Gastrocnemius medialis (tissue), 4 donors: ENCODE results near the gene KCNQ1. TPM values are rescaled to one million over a fixed set of nuclear protein-coding genes. Genes with fewer than 3 reads are reported as not detected.

Experiments used
- ATAC-seq, 2 donors: fragments of 150-250 bp; one replicate each; pipeline ENCODE4 v1.9.1; 2016
- DNase-seq, 2 donors: peaks; one replicate each; pipeline ENCODE4 v3.0.0-alpha.2; 2019
- H3K27ac ChIP-seq, 4 donors: fragments of 200-600 bp; sonication (generic); 1 replicate in 1 of 4; 2 replicates in 3 of 4; pipeline ENCODE4 v1.5.1; 2016 to 2018; ENCODE audit warnings: mild to moderate bottlenecking in 2 of 4, moderate library complexity in 1 of 4
- H3K27me3 ChIP-seq, 3 donors: fragments of 200-600 bp; sonication (generic) in 2 of 3; 1 replicate in 1 of 3; 2 replicates in 2 of 3; pipeline versions ENCODE4 v1.5.1 to v1.6.0; 2016 to 2019; ENCODE audit warnings: mild to moderate bottlenecking in 1 of 3, moderate library complexity in 1 of 3
- H3K36me3 ChIP-seq, 2 donors: fragments of 200-600 bp; sonication (generic) in 1 of 2; one replicate each; pipeline ENCODE4 v1.5.1; 2017 to 2018
- H3K4me1 ChIP-seq, 2 donors: fragments of 200-600 bp; sonication (generic) in 1 of 2; one replicate each; pipeline ENCODE4 v1.5.1; 2016 to 2017; ENCODE audit warnings: mild to moderate bottlenecking in 2 of 2
- H3K4me3 ChIP-seq, 4 donors: fragments of 200-600 bp; sonication (generic) in 3 of 4; 1 replicate in 1 of 4; 2 replicates in 3 of 4; pipeline ENCODE4 v1.5.1; 2016 to 2019; ENCODE audit warnings: mild to moderate bottlenecking in 2 of 4
- H3K9me3 ChIP-seq, 3 donors: fragments of 200-600 bp; sonication (generic) in 2 of 3; 1 replicate in 1 of 3; 2 replicates in 2 of 3; pipeline ENCODE4 v1.5.1; 2016 to 2019
- CTCF ChIP-seq, 5 experiments: fragments of 450-650 bp in 3 of 5; fragments of 200-600 bp in 2 of 5; sonication (generic) in 2 of 5; IDR thresholded peaks in 4 of 5; conservative IDR thresholded peaks in 1 of 5; 1 replicate in 4 of 5; 2 replicates in 1 of 5; pipeline ENCODE4 v1.5.1; 2016 to 2019; ENCODE audit warnings: antibody characterized with exemption in 5 of 5, mild to moderate bottlenecking in 3 of 5, moderate library complexity in 3 of 5
- POLR2A ChIP-seq, 2 donors: fragments of 450-650 bp; IDR thresholded peaks; one replicate each; pipeline ENCODE4 v1.6.1; 2017; ENCODE audit warnings: antibody characterized with exemption in 2 of 2, mild to moderate bottlenecking in 2 of 2, moderate library complexity in 2 of 2
- in situ Hi-C, 4 donors: fragments of 200-750 bp; cut with MboI; loops; one replicate each; pipeline versions ENCODE4 v1.15.0 to v1.8.0; 2017; ENCODE audit warnings: low sequenced_read_pairs in 4 of 4
- intact Hi-C: fragments of 100-400 bp; cut with DNase I; formaldehyde crosslinking; loops from one replicate; pipeline ENCODE4 v1.15.1; 2023; ENCODE audit warnings: low total_unique reads
- total RNA-seq, 4 donors: library from RNA; depleted of rRNA; stranded (reverse); fragments of >200 nt; gene quantifications; one replicate each; pipeline versions ENCODE4 v1.1.0 to v1.2.3, GENCODE V29; 2016

The KCNQ1 gene
- total RNA-seq, 4 donors from 2014 or later = 0.15 to 1.00 (median 0.67) TPM

GRCh38 chr11:2404735-2405196, 40.0 kb upstream of the KCNQ1 start:
- H3K9me3 ChIP-seq = no peaks in the 10 kb centered on the region
- intact Hi-C loops (loop anchor here (5.0 kb wide), 1 partner anchor 1892 kb away; no protein-coding TSS in a partner anchor), in situ Hi-C loops (loop anchor here in 2 of 4 donors (25.0 kb wide), 1 partner anchor 217 kb away; no protein-coding TSS in a partner anchor)
- no peak for ATAC-seq
- H3K27ac ChIP-seq = no peak overlapping the region
- peaks cover 0 to 15% of the 10 kb centered on the region in 2 donors for H3K36me3 ChIP-seq
- no peak overlapping the region for H3K4me3 ChIP-seq
- no peak for DNase-seq
- TF ChIP-seq CTCF (IDR thresholded peaks at IDR 0.05 in 4 of 5, conservative IDR thresholded peaks at IDR 0.05 in 1 of 5) = no peak
- no peak for TF ChIP-seq POLR2A (IDR thresholded peaks at IDR 0.05)
- peaks cover 12 to 14% of the 10 kb centered on the region in 2 donors for H3K4me1 ChIP-seq
- H3K27me3 ChIP-seq = no peaks in the 10 kb centered on the region

- intact Hi-C loops (no loop called here), in situ Hi-C loops (loop anchor here in 2 of 4 donors (25.0 kb wide), 1 partner anchor 219 kb away; no protein-coding TSS in a partner anchor)
- peaks cover 0 to 15% of the 10 kb centered on the region in 2 donors for H3K36me3 ChIP-seq
- H3K27me3 ChIP-seq = no peaks in the 10 kb centered on the region
- H3K4me3 ChIP-seq = no peak overlapping the region
- H3K27ac ChIP-seq = no peak overlapping the region
- H3K4me1 ChIP-seq = peaks cover 10% of the 10 kb centered on the region in 2 donors
- no peaks in the 10 kb centered on the region for H3K9me3 ChIP-seq
- ATAC-seq (no peak), DNase-seq (no peak)
- TF ChIP-seq POLR2A (IDR thresholded peaks at IDR 0.05) = no peak
Measured at GRCh38 chr11:2406451-2406850, 38.4 kb upstream of the KCNQ1 start.

- in situ Hi-C loops = loop anchor here in 2 of 4 donors (25.0 kb wide), 1 partner anchor 220 kb away; no protein-coding TSS in a partner anchor
Measured at GRCh38 chr11:2406878-2407410, 37.9 kb upstream of the KCNQ1 start.

GRCh38 chr11:2408671-2409070, 36.1 kb upstream of the KCNQ1 start:
- ATAC-seq = no peak
- in situ Hi-C loops (loop anchor here in 2 of 4 donors (25.0 kb wide), 1 partner anchor 221 kb away; no protein-coding TSS in a partner anchor), intact Hi-C loops (no loop called here)

More at GRCh38 chr11:2406878-2407410, 37.9 kb upstream of the KCNQ1 start:
- Histone ChIP-seq H3K9me3 (no peaks in the 10 kb centered on the region), H3K4me1 (peaks cover 5% of the 10 kb centered on the region in 2 donors), H3K27me3 (no peaks in the 10 kb centered on the region), H3K4me3 (no peak overlapping the region), H3K36me3 (peaks cover 0 to 15% of the 10 kb centered on the region in 2 donors), H3K27ac (no peak overlapping the region)
- no peak for ATAC-seq
- intact Hi-C loops = no loop called here
- DNase-seq = no peak
- no peak for TF ChIP-seq CTCF (IDR thresholded peaks at IDR 0.05 in 4 of 5, conservative IDR thresholded peaks at IDR 0.05 in 1 of 5)
- TF ChIP-seq POLR2A (IDR thresholded peaks at IDR 0.05) = no peak

More at GRCh38 chr11:2408671-2409070, 36.1 kb upstream of the KCNQ1 start:
- Histone ChIP-seq H3K4me3 (no peak overlapping the region), H3K4me1 (no peaks in the 10 kb centered on the region), H3K27ac (no peak overlapping the region), H3K27me3 (no peaks in the 10 kb centered on the region), H3K9me3 (no peaks in the 10 kb centered on the region), H3K36me3 (no peaks in the 10 kb centered on the region)
- DNase-seq = no peak
- no peak for TF ChIP-seq POLR2A (IDR thresholded peaks at IDR 0.05)
- TF ChIP-seq CTCF (IDR thresholded peaks at IDR 0.05 in 4 of 5, conservative IDR thresholded peaks at IDR 0.05 in 1 of 5) = no peak
